GM23338 (cell line): ENCODE measurements around the gene GRAMD1B.

Experiments used
- CREB1 ChIP-seq: fragments of 250-450 bp; sonication (Bioruptor Pico); IDR thresholded peaks from 2 replicates; pipeline ENCODE4 v1.5.0; 2020; ENCODE audit warnings: low read depth, mild to moderate bottlenecking, moderate library complexity
- EZH2 ChIP-seq: fragments of 200-600 bp; sonication (generic); IDR thresholded peaks from one replicate; pipeline ENCODE4 v1.8.0; 2017; ENCODE audit warnings: antibody characterized with exemption, mild to moderate bottlenecking, low read depth; ENCODE audit not compliant: unreplicated experiment
- EZH2phosphoT487 ChIP-seq: fragments of 200-600 bp; sonication (generic); IDR thresholded peaks from one replicate; pipeline ENCODE4 v1.8.1; 2018; ENCODE audit warnings: antibody characterized with exemption; ENCODE audit not compliant: unreplicated experiment
- JUNB ChIP-seq: IDR thresholded peaks from one replicate; pipeline ENCODE4 v1.6.1; 2016; ENCODE audit warnings: antibody characterized with exemption; ENCODE audit not compliant: unreplicated experiment
- NANOG ChIP-seq: IDR thresholded peaks from 2 replicates; pipeline ENCODE4 v1.6.1; 2016; ENCODE audit warnings: antibody characterized with exemption, borderline replicate concordance
- POLR2AphosphoS5 ChIP-seq: IDR thresholded peaks from 2 replicates; pipeline ENCODE4 v1.6.1; 2016; ENCODE audit warnings: antibody characterized with exemption, low read depth
- STAT1 ChIP-seq: IDR thresholded peaks from one replicate; pipeline ENCODE4 v1.6.1; 2016; ENCODE audit warnings: antibody characterized with exemption; ENCODE audit not compliant: unreplicated experiment
- ZNF114 ChIP-seq: fragments of 250-450 bp; sonication (Bioruptor Pico); IDR thresholded peaks from 2 replicates; pipeline ENCODE4 v1.5.0; 2020; ENCODE audit warnings: mild to moderate bottlenecking, moderate library complexity
- ZNF331 ChIP-seq: fragments of 250-450 bp; sonication (Bioruptor Pico); IDR thresholded peaks from 2 replicates; pipeline ENCODE4 v1.5.0; 2020; ENCODE audit warnings: low read depth, mild to moderate bottlenecking, moderate library complexity
- TF ChIP-seq, protein P1 (sequence below): IDR thresholded peaks from one replicate; pipeline ENCODE4 v1.6.1; 2018; ENCODE audit warnings: antibody characterized with exemption; ENCODE audit not compliant: unreplicated experiment
- TF ChIP-seq, protein P2 (sequence below), 2 experiments: fragments of 200-600 bp in 1 of 2; sonication (generic) in 1 of 2; conservative IDR thresholded peaks; 2 replicates each; pipeline versions ENCODE4 v1.5.1 to v1.6.1; 2016 to 2017; ENCODE audit warnings: antibody characterized with exemption in 2 of 2, low read depth in 2 of 2, mild to moderate bottlenecking in 2 of 2, moderate library complexity in 1 of 2
- TF ChIP-seq, protein P3 (sequence below): fragments of 250-450 bp; sonication (Bioruptor Pico); IDR thresholded peaks from 2 replicates; pipeline ENCODE4 v1.5.0; 2020; ENCODE audit warnings: mild to moderate bottlenecking, moderate library complexity
- TF ChIP-seq, protein P4 (sequence below): IDR thresholded peaks from 2 replicates; pipeline ENCODE4 v1.6.1; 2016; ENCODE audit warnings: antibody characterized with exemption

DNA sequence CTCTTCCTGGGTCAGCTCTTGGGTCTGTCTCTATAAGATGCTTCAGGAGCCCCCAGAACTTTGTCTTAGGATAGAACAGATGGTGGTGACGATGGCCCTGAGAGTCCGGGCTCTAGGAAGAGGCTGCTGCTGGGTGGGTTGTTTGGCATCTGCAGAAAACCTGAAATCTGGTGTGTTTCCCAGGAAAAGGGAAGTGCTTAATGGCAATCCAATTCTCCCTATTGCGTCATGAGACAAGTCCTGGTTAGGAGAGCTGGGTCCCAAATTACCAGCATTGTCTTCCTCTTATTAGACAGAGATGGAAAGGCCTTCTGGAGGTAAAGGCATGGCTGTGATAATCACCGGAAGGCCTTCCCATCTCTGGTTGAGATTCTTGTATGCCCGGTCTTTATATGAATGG, 48.9 kb upstream of the GRAMD1B start:
- TF ChIP-seq, protein P1, sequence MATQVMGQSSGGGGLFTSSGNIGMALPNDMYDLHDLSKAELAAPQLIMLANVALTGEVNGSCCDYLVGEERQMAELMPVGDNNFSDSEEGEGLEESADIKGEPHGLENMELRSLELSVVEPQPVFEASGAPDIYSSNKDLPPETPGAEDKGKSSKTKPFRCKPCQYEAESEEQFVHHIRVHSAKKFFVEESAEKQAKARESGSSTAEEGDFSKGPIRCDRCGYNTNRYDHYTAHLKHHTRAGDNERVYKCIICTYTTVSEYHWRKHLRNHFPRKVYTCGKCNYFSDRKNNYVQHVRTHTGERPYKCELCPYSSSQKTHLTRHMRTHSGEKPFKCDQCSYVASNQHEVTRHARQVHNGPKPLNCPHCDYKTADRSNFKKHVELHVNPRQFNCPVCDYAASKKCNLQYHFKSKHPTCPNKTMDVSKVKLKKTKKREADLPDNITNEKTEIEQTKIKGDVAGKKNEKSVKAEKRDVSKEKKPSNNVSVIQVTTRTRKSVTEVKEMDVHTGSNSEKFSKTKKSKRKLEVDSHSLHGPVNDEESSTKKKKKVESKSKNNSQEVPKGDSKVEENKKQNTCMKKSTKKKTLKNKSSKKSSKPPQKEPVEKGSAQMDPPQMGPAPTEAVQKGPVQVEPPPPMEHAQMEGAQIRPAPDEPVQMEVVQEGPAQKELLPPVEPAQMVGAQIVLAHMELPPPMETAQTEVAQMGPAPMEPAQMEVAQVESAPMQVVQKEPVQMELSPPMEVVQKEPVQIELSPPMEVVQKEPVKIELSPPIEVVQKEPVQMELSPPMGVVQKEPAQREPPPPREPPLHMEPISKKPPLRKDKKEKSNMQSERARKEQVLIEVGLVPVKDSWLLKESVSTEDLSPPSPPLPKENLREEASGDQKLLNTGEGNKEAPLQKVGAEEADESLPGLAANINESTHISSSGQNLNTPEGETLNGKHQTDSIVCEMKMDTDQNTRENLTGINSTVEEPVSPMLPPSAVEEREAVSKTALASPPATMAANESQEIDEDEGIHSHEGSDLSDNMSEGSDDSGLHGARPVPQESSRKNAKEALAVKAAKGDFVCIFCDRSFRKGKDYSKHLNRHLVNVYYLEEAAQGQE = no peak
- TF ChIP-seq, protein P2, sequence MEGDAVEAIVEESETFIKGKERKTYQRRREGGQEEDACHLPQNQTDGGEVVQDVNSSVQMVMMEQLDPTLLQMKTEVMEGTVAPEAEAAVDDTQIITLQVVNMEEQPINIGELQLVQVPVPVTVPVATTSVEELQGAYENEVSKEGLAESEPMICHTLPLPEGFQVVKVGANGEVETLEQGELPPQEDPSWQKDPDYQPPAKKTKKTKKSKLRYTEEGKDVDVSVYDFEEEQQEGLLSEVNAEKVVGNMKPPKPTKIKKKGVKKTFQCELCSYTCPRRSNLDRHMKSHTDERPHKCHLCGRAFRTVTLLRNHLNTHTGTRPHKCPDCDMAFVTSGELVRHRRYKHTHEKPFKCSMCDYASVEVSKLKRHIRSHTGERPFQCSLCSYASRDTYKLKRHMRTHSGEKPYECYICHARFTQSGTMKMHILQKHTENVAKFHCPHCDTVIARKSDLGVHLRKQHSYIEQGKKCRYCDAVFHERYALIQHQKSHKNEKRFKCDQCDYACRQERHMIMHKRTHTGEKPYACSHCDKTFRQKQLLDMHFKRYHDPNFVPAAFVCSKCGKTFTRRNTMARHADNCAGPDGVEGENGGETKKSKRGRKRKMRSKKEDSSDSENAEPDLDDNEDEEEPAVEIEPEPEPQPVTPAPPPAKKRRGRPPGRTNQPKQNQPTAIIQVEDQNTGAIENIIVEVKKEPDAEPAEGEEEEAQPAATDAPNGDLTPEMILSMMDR (conservative IDR thresholded peaks at IDR 0.05; ENCODE audit: low read depth in 2 of 2) = no peak
- no peak for TF ChIP-seq CREB1
- TF ChIP-seq EZH2phosphoT487 = no peak
- no peak for TF ChIP-seq NANOG
- no peak for TF ChIP-seq EZH2
- TF ChIP-seq JUNB = no peak
- no peak for TF ChIP-seq POLR2AphosphoS5
- TF ChIP-seq, protein P3, sequence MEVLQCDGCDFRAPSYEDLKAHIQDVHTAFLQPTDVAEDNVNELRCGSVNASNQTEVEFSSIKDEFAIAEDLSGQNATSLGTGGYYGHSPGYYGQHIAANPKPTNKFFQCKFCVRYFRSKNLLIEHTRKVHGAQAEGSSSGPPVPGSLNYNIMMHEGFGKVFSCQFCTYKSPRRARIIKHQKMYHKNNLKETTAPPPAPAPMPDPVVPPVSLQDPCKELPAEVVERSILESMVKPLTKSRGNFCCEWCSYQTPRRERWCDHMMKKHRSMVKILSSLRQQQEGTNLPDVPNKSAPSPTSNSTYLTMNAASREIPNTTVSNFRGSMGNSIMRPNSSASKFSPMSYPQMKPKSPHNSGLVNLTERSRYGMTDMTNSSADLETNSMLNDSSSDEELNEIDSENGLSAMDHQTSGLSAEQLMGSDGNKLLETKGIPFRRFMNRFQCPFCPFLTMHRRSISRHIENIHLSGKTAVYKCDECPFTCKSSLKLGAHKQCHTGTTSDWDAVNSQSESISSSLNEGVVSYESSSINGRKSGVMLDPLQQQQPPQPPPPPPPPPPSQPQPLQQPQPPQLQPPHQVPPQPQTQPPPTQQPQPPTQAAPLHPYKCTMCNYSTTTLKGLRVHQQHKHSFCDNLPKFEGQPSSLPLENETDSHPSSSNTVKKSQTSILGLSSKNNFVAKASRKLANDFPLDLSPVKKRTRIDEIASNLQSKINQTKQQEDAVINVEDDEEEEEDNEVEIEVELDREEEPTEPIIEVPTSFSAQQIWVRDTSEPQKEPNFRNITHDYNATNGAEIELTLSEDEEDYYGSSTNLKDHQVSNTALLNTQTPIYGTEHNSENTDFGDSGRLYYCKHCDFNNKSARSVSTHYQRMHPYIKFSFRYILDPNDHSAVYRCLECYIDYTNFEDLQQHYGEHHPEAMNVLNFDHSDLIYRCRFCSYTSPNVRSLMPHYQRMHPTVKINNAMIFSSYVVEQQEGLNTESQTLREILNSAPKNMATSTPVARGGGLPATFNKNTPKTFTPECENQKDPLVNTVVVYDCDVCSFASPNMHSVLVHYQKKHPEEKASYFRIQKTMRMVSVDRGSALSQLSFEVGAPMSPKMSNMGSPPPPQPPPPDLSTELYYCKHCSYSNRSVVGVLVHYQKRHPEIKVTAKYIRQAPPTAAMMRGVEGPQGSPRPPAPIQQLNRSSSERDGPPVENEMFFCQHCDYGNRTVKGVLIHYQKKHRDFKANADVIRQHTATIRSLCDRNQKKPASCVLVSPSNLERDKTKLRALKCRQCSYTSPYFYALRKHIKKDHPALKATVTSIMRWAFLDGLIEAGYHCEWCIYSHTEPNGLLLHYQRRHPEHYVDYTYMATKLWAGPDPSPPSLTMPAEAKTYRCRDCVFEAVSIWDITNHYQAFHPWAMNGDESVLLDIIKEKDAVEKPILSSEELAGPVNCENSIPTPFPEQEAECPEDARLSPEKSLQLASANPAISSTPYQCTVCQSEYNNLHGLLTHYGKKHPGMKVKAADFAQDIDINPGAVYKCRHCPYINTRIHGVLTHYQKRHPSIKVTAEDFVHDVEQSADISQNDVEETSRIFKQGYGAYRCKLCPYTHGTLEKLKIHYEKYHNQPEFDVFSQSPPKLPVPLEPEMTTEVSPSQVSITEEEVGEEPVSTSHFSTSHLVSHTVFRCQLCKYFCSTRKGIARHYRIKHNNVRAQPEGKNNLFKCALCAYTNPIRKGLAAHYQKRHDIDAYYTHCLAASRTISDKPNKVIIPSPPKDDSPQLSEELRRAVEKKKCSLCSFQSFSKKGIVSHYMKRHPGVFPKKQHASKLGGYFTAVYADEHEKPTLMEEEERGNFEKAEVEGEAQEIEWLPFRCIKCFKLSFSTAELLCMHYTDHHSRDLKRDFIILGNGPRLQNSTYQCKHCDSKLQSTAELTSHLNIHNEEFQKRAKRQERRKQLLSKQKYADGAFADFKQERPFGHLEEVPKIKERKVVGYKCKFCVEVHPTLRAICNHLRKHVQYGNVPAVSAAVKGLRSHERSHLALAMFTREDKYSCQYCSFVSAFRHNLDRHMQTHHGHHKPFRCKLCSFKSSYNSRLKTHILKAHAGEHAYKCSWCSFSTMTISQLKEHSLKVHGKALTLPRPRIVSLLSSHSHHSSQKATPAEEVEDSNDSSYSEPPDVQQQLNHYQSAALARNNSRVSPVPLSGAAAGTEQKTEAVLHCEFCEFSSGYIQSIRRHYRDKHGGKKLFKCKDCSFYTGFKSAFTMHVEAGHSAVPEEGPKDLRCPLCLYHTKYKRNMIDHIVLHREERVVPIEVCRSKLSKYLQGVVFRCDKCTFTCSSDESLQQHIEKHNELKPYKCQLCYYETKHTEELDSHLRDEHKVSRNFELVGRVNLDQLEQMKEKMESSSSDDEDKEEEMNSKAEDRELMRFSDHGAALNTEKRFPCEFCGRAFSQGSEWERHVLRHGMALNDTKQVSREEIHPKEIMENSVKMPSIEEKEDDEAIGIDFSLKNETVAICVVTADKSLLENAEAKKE (CRISPR knock-in tag) = no peak
- TF ChIP-seq, protein P4, sequence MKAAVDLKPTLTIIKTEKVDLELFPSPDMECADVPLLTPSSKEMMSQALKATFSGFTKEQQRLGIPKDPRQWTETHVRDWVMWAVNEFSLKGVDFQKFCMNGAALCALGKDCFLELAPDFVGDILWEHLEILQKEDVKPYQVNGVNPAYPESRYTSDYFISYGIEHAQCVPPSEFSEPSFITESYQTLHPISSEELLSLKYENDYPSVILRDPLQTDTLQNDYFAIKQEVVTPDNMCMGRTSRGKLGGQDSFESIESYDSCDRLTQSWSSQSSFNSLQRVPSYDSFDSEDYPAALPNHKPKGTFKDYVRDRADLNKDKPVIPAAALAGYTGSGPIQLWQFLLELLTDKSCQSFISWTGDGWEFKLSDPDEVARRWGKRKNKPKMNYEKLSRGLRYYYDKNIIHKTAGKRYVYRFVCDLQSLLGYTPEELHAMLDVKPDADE = no peak
- no peak for TF ChIP-seq STAT1
- no peak for TF ChIP-seq ZNF114 (CRISPR knock-in tag)
- TF ChIP-seq ZNF331 = no peak
